ENCODE results near the gene STAC3. TPM values are rescaled to one million over a fixed set of nuclear protein-coding genes. Genes with fewer than 3 reads are reported as not detected.

The STAC3 gene
- total RNA-seq: under 1 TPM; 0.33 to 0.69 TPM

DNA sequence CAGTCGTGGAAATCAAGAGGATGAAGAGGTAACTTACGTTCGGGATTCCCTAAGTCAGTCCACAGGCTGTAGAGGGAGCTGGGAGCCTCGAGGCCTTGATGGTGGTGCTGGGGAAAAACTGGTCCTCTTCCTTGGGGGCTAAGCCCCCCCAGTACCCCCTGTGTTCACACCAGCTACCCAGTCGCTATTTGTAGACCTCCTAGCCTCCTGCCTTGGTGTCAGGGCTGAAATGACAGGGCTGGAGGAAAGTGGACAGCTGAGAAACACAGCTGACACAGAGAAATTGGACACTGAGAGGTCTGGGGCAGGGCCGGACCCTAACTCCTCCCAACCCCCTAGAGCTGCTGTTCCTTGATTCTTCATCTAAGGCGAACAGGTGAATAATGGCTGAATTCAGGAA, at the start of gene STAC3:
Gene STAC3, minus strand, starts transcription at position 232 of the 400 bp plus-strand sequence. CDS start 1,551 bp downstream, outside the sequence.

DNA sequence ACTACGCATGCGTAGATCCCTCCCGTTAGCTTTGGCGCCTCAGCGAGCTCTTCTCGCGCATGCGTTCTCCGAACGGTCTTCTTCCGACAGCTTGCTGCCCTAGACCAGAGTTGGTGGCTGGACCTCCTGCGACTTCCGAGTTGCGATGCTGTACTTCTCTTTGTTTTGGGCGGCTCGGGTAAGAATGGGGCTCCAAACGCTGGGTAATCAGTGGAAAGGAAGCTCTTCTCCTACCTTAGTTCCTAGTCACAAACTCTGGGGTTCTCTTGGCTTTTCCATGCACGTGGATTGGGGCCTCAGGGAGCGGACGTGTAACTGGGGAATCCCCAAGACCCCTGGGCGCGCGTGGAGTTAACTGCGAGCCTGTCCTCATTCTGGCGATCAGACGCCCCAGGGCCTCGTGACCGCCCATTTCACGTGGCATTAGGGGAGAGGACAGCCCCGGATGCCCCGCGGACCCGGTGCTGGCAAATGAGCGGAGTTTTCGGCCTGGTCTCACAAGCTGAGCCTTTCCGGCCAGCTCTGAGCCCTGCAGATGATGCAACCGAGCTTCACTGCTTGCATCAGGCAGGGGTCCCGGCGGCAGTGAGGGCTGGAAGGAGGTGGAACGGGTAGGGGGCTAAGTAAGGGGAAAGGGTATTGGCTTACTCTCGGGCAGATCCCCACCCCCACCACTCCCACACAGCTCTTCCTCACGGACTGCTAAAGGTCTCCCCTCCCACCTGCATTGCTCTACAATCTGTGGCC, 21.2 kb downstream of the STAC3 start, which contains the start of gene SHMT2:
Gene SHMT2, plus strand, starts transcription at position 78 of the 747 bp plus-strand sequence. Its CDS starts 68 bp downstream, at position 146.

DNA sequence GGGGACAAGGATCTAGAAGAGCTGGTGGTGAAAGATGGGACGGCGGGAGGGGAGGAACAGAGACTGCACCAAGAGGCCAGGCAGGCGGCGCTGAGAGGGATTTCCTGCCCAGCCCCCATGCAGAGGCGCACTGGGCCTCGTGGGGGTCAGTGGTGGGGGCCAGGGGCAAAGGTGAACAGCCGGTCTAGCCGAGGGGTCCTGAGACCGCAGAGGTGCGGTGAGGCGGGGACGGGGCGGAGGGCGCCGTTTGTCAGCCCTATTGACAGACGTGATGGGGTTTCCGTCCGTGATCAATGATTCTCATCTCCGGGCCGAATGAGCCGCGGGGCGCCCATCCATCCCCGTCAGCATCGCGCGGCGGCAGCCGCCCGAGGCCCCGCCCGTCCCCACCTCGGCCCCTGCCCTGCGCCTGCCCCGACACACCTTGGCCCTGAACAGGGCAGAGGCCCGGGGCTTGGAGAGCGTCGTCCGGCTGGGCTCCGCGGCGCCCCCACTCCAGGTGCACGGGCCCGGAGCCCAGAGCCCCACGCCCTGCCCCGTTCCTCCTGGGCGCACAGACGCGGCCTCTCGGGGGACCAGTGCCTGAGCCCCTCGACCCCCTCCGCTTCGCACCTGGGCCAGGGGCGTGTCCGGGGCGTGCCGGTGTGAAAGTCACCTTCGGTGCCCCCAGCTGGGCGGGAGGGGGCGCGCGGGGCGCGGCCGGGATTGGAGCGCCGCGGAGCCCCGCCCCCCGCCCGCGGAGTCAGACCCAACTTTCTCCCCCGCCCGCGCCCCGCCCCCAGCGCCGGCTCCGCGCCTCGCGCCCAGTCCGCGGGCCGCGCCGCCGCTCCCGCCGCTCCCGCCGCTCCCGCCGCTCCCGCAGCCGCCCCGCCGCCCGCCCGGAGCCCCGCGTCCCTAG, 34.7 kb downstream of the STAC3 start, which contains the start of gene NXPH4:
Gene NXPH4, plus strand, starts transcription at position 781 of the 898 bp plus-strand sequence. CDS start 176 bp downstream, outside the sequence.

Small RNA genes within 50 kb of the gene (small RNA-seq; reads per million reads assigned to genes)
- 1.0 to 3.3 reads per million in 2 donors for gene MIR1228

Other genes with a start within 250 kb of the STAC3 start
- 1 to 10 TPM; 4.1 to 7.0 TPM for gene ZBTB39, start 244.6 kb downstream of the STAC3 start, total RNA-seq
- gene TAC3, start 234.7 kb downstream of the STAC3 start, total RNA-seq: not detected
- under 1 TPM; under 0.01 to 0.34 TPM for gene MYO1A, start 201.1 kb downstream of the STAC3 start, total RNA-seq
- gene NEMP1, start 172.4 kb downstream of the STAC3 start, total RNA-seq: 10 to 100 TPM; 13.1 to 34.6 TPM
- 10 to 100 TPM; 45.4 to 46.3 TPM for gene NAB2, start 162.1 kb downstream of the STAC3 start, total RNA-seq
- 100 to 1,000 TPM; 108 to 145 TPM for gene STAT6, start 139.8 kb downstream of the STAC3 start, total RNA-seq
- 10 to 100 TPM; 35.8 to 52.6 TPM for gene LRP1, start 122.7 kb downstream of the STAC3 start, total RNA-seq
- gene LRP1-AS, start 103.6 kb downstream of the STAC3 start, total RNA-seq: not detected
- gene NXPH4, start 34.4 kb downstream of the STAC3 start, total RNA-seq: under 1 TPM in 1 of 2 donors, not detected in 1; 0.33 TPM
- 100 to 1,000 TPM; 139 to 254 TPM for gene SHMT2, start 21.5 kb downstream of the STAC3 start, total RNA-seq
- 10 to 100 TPM; 14.0 to 23.4 TPM for gene R3HDM2, start 179.9 kb upstream of the STAC3 start, total RNA-seq
- under 1 TPM in 1 of 2 donors, not detected in 1; under 0.01 TPM for gene INHBC, start 183.6 kb upstream of the STAC3 start, total RNA-seq
- gene INHBE, start 204.1 kb upstream of the STAC3 start, total RNA-seq: not detected
- gene GLI1, start 208.6 kb upstream of the STAC3 start, total RNA-seq: under 1 TPM in 1 of 2 donors, not detected in 1; 0.33 TPM
- not detected for gene ARHGAP9, start 228.7 kb upstream of the STAC3 start, total RNA-seq
- 100 to 1,000 TPM in 1 of 2 donors, 10 to 100 TPM in 1; 74.7 to 106 TPM for gene MARS1, start 236.9 kb upstream of the STAC3 start, total RNA-seq